Liver (tissue), 9 donors: Measurements from ENCODE around the gene RASL11A. TPM values are rescaled to one million over a fixed set of nuclear protein-coding genes. Genes with fewer than 3 reads are reported as not detected.

Source experiments
- DNase-seq: peaks from one replicate; pipeline ENCODE4 v3.0.0-alpha.2; 2017; ENCODE audit warnings: low spot score
- H3K27ac ChIP-seq, 2 donors: one replicate each; pipeline ENCODE4 v1.7.0; 2013; ENCODE audit warnings: inconsistent platforms in 2 of 2, low read length in 2 of 2, control low read depth in 1 of 2, low read depth in 1 of 2, mild to moderate bottlenecking in 1 of 2
- H3K27me3 ChIP-seq, 4 donors: one replicate each; pipeline versions ENCODE4 v1.6.1 to v1.7.0; 2013; ENCODE audit warnings: low read length in 3 of 4, inconsistent platforms in 1 of 4, mild to moderate bottlenecking in 1 of 4, moderate library complexity in 1 of 4; ENCODE audit not compliant: control insufficient read depth in 4 of 4, insufficient read depth in 4 of 4
- H3K36me3 ChIP-seq, 4 donors: one replicate each; pipeline versions ENCODE4 v1.6.1 to v1.7.0; 2013; ENCODE audit warnings: low read length in 3 of 4, mild to moderate bottlenecking in 3 of 4, low read depth in 1 of 4, moderate library complexity in 1 of 4; ENCODE audit not compliant: control insufficient read depth in 4 of 4, insufficient read depth in 3 of 4
- H3K4me1 ChIP-seq, 4 donors: one replicate each; pipeline versions ENCODE4 v1.6.1 to v1.7.0; 2013; ENCODE audit warnings: low read length in 3 of 4, mild to moderate bottlenecking in 3 of 4, moderate library complexity in 1 of 4; ENCODE audit not compliant: control insufficient read depth in 4 of 4, insufficient read depth in 4 of 4
- H3K4me3 ChIP-seq, 3 donors: one replicate each; pipeline versions ENCODE4 v1.6.1 to v1.7.0; 2013; ENCODE audit warnings: low read length in 3 of 3, control low read depth in 1 of 3, low read depth in 1 of 3, mild to moderate bottlenecking in 1 of 3
- H3K9ac ChIP-seq, 2 donors: one replicate each; pipeline ENCODE4 v1.7.0; 2013; ENCODE audit warnings: low read length in 2 of 2, mild to moderate bottlenecking in 2 of 2, moderate library complexity in 2 of 2, control low read depth in 1 of 2, low read depth in 1 of 2
- H3K9me3 ChIP-seq, 4 donors: one replicate each; pipeline versions ENCODE4 v1.6.1 to v1.7.0; 2013; ENCODE audit warnings: low read length in 3 of 4; ENCODE audit not compliant: control insufficient read depth in 4 of 4
- ATF3 ChIP-seq: IDR thresholded peaks from 2 replicates; pipeline ENCODE4 v1.6.1; 2016; ENCODE audit warnings: antibody characterized with exemption
- CTCF ChIP-seq: fragments of 150-350 bp; IDR thresholded peaks from 2 replicates; pipeline ENCODE4 v1.5.1; 2017; ENCODE audit warnings: improper control_type of control experiment, low read depth, low read length; ENCODE audit not compliant: missing input control
- EGR1 ChIP-seq, 2 donors: IDR thresholded peaks; 2 replicates each; pipeline ENCODE4 v1.6.1; 2016 to 2018; ENCODE audit warnings: antibody characterized with exemption in 2 of 2, low read depth in 2 of 2
- FOXA1 ChIP-seq: IDR thresholded peaks from 2 replicates; pipeline ENCODE4 v1.6.1; 2016; ENCODE audit warnings: antibody characterized with exemption
- FOXA2 ChIP-seq: IDR thresholded peaks from 2 replicates; pipeline ENCODE4 v1.6.1; 2016; ENCODE audit warnings: antibody characterized with exemption
- GABPA ChIP-seq, 2 donors: IDR thresholded peaks in 1 of 2; conservative IDR thresholded peaks in 1 of 2; 2 replicates each; pipeline ENCODE4 v1.6.1; 2016; ENCODE audit warnings: antibody characterized with exemption in 2 of 2, mild to moderate bottlenecking in 1 of 2, moderate library complexity in 1 of 2
- HNF4A ChIP-seq, 2 donors: conservative IDR thresholded peaks; 2 replicates each; pipeline ENCODE4 v1.6.1; 2016; ENCODE audit warnings: antibody characterized with exemption in 2 of 2, mild to moderate bottlenecking in 2 of 2
- JUND ChIP-seq, 2 donors: IDR thresholded peaks; 2 replicates each; pipeline ENCODE4 v1.6.1; 2016; ENCODE audit warnings: antibody characterized with exemption in 2 of 2
- MAX ChIP-seq: IDR thresholded peaks from 2 replicates; pipeline ENCODE4 v1.6.1; 2016; ENCODE audit warnings: antibody characterized with exemption
- RAD21 ChIP-seq, 2 donors: IDR thresholded peaks; 2 replicates each; pipeline ENCODE4 v1.6.1; 2016; ENCODE audit warnings: antibody characterized with exemption in 2 of 2, mild to moderate bottlenecking in 2 of 2
- REST ChIP-seq: IDR thresholded peaks from 2 replicates; pipeline ENCODE4 v1.6.1; 2016; ENCODE audit warnings: antibody characterized with exemption, mild to moderate bottlenecking
- RXRA ChIP-seq, 2 donors: IDR thresholded peaks; 2 replicates each; pipeline ENCODE4 v1.6.1; 2017 to 2018; ENCODE audit warnings: antibody characterized with exemption in 2 of 2, mild to moderate bottlenecking in 1 of 2
- TAF1 ChIP-seq: conservative IDR thresholded peaks from 2 replicates; pipeline ENCODE4 v1.6.1; 2016; ENCODE audit warnings: antibody characterized with exemption, mild to moderate bottlenecking
- YY1 ChIP-seq: IDR thresholded peaks from 2 replicates; pipeline ENCODE4 v1.6.1; 2016; ENCODE audit warnings: antibody characterized with exemption, mild to moderate bottlenecking
- ZBTB33 ChIP-seq: IDR thresholded peaks from 2 replicates; pipeline ENCODE4 v1.6.1; 2016; ENCODE audit warnings: antibody characterized with exemption
- WGBS: extraction: QIAGEN DNeasy Blood & Tissue Kit; methylation state at CpG from one replicate; pipeline ENCODE4 v1.1.7; 2013; 5-methylcytosine and 5-hydroxymethylcytosine counted together
- polyA plus RNA-seq, 2 donors: library from polyadenylated mRNA; stranded (reverse) in 1 of 2; unstranded in 1 of 2; fragments of 200-250 nt in 1 of 2; fragments of >200 nt in 1 of 2; fragmentation: Nextera tagmentation in 1 of 2; extraction: Ambion mirVana in 1 of 2; gene quantifications; one replicate each; pipeline versions ENCODE4 v1.2.1 to v1.2.3, GENCODE V29; 2013 to 2015
- total RNA-seq, 2 donors: library from RNA; depleted of rRNA; stranded (reverse); fragments of >200 nt; gene quantifications; one replicate each; pipeline ENCODE4 v1.2.3, GENCODE V29; 2014
- donor health status: healthy.
- donor health status: healthy.
- donor health status: healthy.
- donor health status: healthy.
- donor health status: healthy.

Gene RASL11A
- total and polyA plus RNA-seq, 4 donors: 2.5 to 5.6 (median 4.0) TPM

GRCh38 chr13:27261396-27261795 is 9.2 kb upstream of the RASL11A start:
- no peak for DNase-seq
- peaks cover 0 to 1% (median 0%) of the 10 kb centered on the region in 4 donors for H3K4me1 ChIP-seq
- no peaks in the 10 kb centered on the region for H3K27me3 ChIP-seq
- 89% methylated on average over 5 of the region's 5 CpGs for WGBS
- H3K27ac ChIP-seq: no peak overlapping the region
- H3K9me3 ChIP-seq: no peaks in the 10 kb centered on the region
- no peak overlapping the region for H3K9ac ChIP-seq
- TF ChIP-seq RAD21 (IDR thresholded peaks at IDR 0.05) (no peak), ZBTB33 (no peak), JUND (IDR thresholded peaks at IDR 0.05) (no peak), GABPA (IDR thresholded peaks at IDR 0.05 in 1 of 2, conservative IDR thresholded peaks at IDR 0.05 in 1 of 2) (no peak), FOXA2 (no peak), TAF1 (no peak), REST (no peak), MAX (no peak), ATF3 (no peak), RXRA (IDR thresholded peaks at IDR 0.05) (no peak), CTCF (no peak), HNF4A (conservative IDR thresholded peaks at IDR 0.05) (no peak), EGR1 (IDR thresholded peaks at IDR 0.05; ENCODE audit: low read depth in 2 of 2) (no peak), YY1 (no peak)
- no peak overlapping the region for H3K4me3 ChIP-seq
- peaks cover 0 to 21% (median 17%) of the 10 kb centered on the region in 4 donors for H3K36me3 ChIP-seq

- no peak overlapping the region for H3K9ac ChIP-seq
- no peak overlapping the region for H3K27ac ChIP-seq
- WGBS: 72% methylated on average over 2 of the region's 2 CpGs
- no peak for DNase-seq
- H3K9me3 ChIP-seq: no peaks in the 10 kb centered on the region
- peaks cover 0 to 2% (median under 1%) of the 10 kb centered on the region in 4 donors for H3K4me1 ChIP-seq
- peaks cover 0 to 8% (median 1%) of the 10 kb centered on the region in 4 donors for H3K36me3 ChIP-seq
- TF ChIP-seq TAF1 (no peak), GABPA (IDR thresholded peaks at IDR 0.05 in 1 of 2, conservative IDR thresholded peaks at IDR 0.05 in 1 of 2) (no peak), HNF4A (conservative IDR thresholded peaks at IDR 0.05) (no peak), RAD21 (IDR thresholded peaks at IDR 0.05) (no peak), FOXA1 (no peak), FOXA2 (no peak)
- no peaks in the 10 kb centered on the region for H3K27me3 ChIP-seq
- H3K4me3 ChIP-seq: no peak overlapping the region
Measured at GRCh38 chr13:27263438-27263837, 7.2 kb upstream of the RASL11A start.
